Osteoblast (primary cell): ENCODE results near the gene FAM222B. TPM values are rescaled to one million over a fixed set of nuclear protein-coding genes. Genes with fewer than 3 reads are reported as not detected.

ENCODE experiments used
- DNase-seq: peaks from one replicate; pipeline ENCODE4 v3.0.0; 2011; ENCODE audit warnings: low spot score, mixed read lengths; ENCODE audit not compliant: insufficient read length; ENCODE audit errors: missing footprints
- H2AFZ ChIP-seq: 2 replicates; pipeline ENCODE4 v1.6.0; 2011; ENCODE audit warnings: mild to moderate bottlenecking, low read length
- H3K27ac ChIP-seq: 2 replicates; pipeline ENCODE4 v1.5.1; 2011; ENCODE audit warnings: mild to moderate bottlenecking, low read depth, low read length, moderate library complexity
- H3K27me3 ChIP-seq: 2 replicates; pipeline ENCODE4 v1.6.0; 2012; ENCODE audit warnings: mild to moderate bottlenecking, control low read depth, inconsistent platforms, low read length, moderate library complexity; ENCODE audit not compliant: insufficient read depth
- H3K36me3 ChIP-seq: 2 replicates; pipeline ENCODE4 v1.5.1; 2011; ENCODE audit warnings: mild to moderate bottlenecking, low read length, control low read depth, moderate library complexity; ENCODE audit not compliant: insufficient read depth
- H3K4me1 ChIP-seq: 2 replicates; pipeline ENCODE4 v1.5.1; 2011; ENCODE audit warnings: mild to moderate bottlenecking, low read length, control low read depth, moderate library complexity; ENCODE audit not compliant: insufficient read depth
- H3K4me2 ChIP-seq: 2 replicates; pipeline ENCODE4 v1.6.0; 2011; ENCODE audit warnings: mild to moderate bottlenecking, low read length; ENCODE audit not compliant: insufficient read depth
- H3K4me3 ChIP-seq: fragments of 200-600 bp; sonication (generic); 3 replicates; pipeline ENCODE4 v1.5.1; 2012; ENCODE audit warnings: mild to moderate bottlenecking, low read length, inconsistent platforms; ENCODE audit not compliant: insufficient read depth
- H3K79me2 ChIP-seq: 2 replicates; pipeline ENCODE4 v1.6.0; 2012; ENCODE audit warnings: mild to moderate bottlenecking, low read length, control low read depth, inconsistent platforms; ENCODE audit not compliant: insufficient read depth
- H3K9me3 ChIP-seq: 2 replicates; pipeline ENCODE4 v1.5.1; 2011; ENCODE audit warnings: low read depth, low read length, control low read depth
- H4K20me1 ChIP-seq: 2 replicates; pipeline ENCODE4 v1.6.0; 2012; ENCODE audit warnings: mild to moderate bottlenecking, low read length, control low read depth; ENCODE audit not compliant: insufficient read depth
- CTCF ChIP-seq: IDR thresholded peaks from 2 replicates; pipeline ENCODE4 v1.5.1; 2011; ENCODE audit warnings: mild to moderate bottlenecking, low read depth, low read length, moderate library complexity; ENCODE audit errors: extremely low read depth
- total RNA-seq: library from RNA; depleted of rRNA; stranded (reverse); fragments of >200 nt; gene quantifications from 2 replicates; pipeline ENCODE4 v1.2.3, GENCODE V29; 2012

FAM222B gene
- total RNA-seq, 1 donor: 5.1 TPM

- no peak overlapping the region for H3K4me3 ChIP-seq
- no peaks in the 10 kb centered on the region for H3K9me3 ChIP-seq
- H3K79me2 ChIP-seq: no peaks in the 10 kb centered on the region
- H3K4me1 ChIP-seq: no peaks in the 10 kb centered on the region
- H3K4me2 ChIP-seq: no peak overlapping the region
- no peaks in the 10 kb centered on the region for H4K20me1 ChIP-seq
- DNase-seq: no peak
- H3K27ac ChIP-seq: no peak overlapping the region
- TF ChIP-seq CTCF: no peak
- H2AFZ ChIP-seq: no peak overlapping the region
- H3K27me3 ChIP-seq: no peaks in the 10 kb centered on the region
- peaks cover 21% of the 10 kb centered on the region for H3K36me3 ChIP-seq
Observed at GRCh38 chr17:28862561-28862960, 20.0 kb upstream of the FAM222B start.

GRCh38 chr17:28861393-28862203 lies 19.0 kb upstream of the FAM222B start:
- H3K27ac ChIP-seq: no peak overlapping the region
- DNase-seq: no peak
- no peak overlapping the region for H3K4me2 ChIP-seq
- H2AFZ ChIP-seq: no peak overlapping the region
- no peaks in the 10 kb centered on the region for H3K27me3 ChIP-seq
- no peak for TF ChIP-seq CTCF
- H3K4me1 ChIP-seq: no peaks in the 10 kb centered on the region
- H3K4me3 ChIP-seq: no peak overlapping the region
- no peaks in the 10 kb centered on the region for H3K9me3 ChIP-seq
- peaks cover 21% of the 10 kb centered on the region for H3K36me3 ChIP-seq
- no peaks in the 10 kb centered on the region for H3K79me2 ChIP-seq
- H4K20me1 ChIP-seq: no peaks in the 10 kb centered on the region

- Histone ChIP-seq H4K20me1 (no peaks in the 10 kb centered on the region), H3K4me1 (peaks cover 5% of the 10 kb centered on the region), H3K4me3 (no peak overlapping the region), H3K27me3 (no peaks in the 10 kb centered on the region), H3K4me2 (no peak overlapping the region), H3K36me3 (peaks cover 21% of the 10 kb centered on the region), H2AFZ (no peak overlapping the region), H3K27ac (no peak overlapping the region), H3K79me2 (peaks cover 9% of the 10 kb centered on the region), H3K9me3 (no peaks in the 10 kb centered on the region)
- no peak for DNase-seq
- TF ChIP-seq CTCF: no peak
Observed at GRCh38 chr17:28860363-28860808, 17.8 kb upstream of the FAM222B start.

- H3K27ac ChIP-seq: no peak overlapping the region
- H3K9me3 ChIP-seq: no peaks in the 10 kb centered on the region
- peaks cover 21% of the 10 kb centered on the region for H3K36me3 ChIP-seq
- H4K20me1 ChIP-seq: no peaks in the 10 kb centered on the region
- no peaks in the 10 kb centered on the region for H3K27me3 ChIP-seq
- H3K4me2 ChIP-seq: no peak overlapping the region
- H3K4me1 ChIP-seq: peaks cover 12% of the 10 kb centered on the region
- peaks cover 14% of the 10 kb centered on the region for H3K79me2 ChIP-seq
- TF ChIP-seq CTCF: no peak
- no peak for DNase-seq
- no peak overlapping the region for H2AFZ ChIP-seq
- H3K4me3 ChIP-seq: no peak overlapping the region
Observed at GRCh38 chr17:28858801-28859355, 16.3 kb upstream of the FAM222B start.
